Sigmoid colon (tissue), 3 donors: Measurements from ENCODE around the gene IFT43.

Experiments used
- CTCF ChIP-seq, 4 experiments: fragments of 450-650 bp in 3 of 4; fragments of 200-600 bp in 1 of 4; IDR thresholded peaks; one replicate each; pipeline ENCODE4 v1.5.1; 2016 to 2019; ENCODE audit warnings: antibody characterized with exemption in 4 of 4, mild to moderate bottlenecking in 3 of 4, moderate library complexity in 2 of 4
- POLR2A ChIP-seq, 2 donors: fragments of 450-650 bp; IDR thresholded peaks; one replicate each; pipeline ENCODE4 v1.6.1; 2016; ENCODE audit warnings: antibody characterized with exemption in 2 of 2, mild to moderate bottlenecking in 2 of 2, moderate library complexity in 2 of 2

GRCh38 chr14:75982266-75983018 is 3.1 kb upstream of the IFT43 start:
- TF ChIP-seq CTCF (IDR thresholded peaks at IDR 0.05), result peak in 3 of 4 experiments; percentile 34 to 77 (median 47)
- no peak for TF ChIP-seq POLR2A (IDR thresholded peaks at IDR 0.05)
